Right forelimb (tissue), 1 donor: ENCODE results near the gene LSAMP.

Experiments
- DNase-seq: peaks from one replicate; pipeline ENCODE4 v3.0.0-alpha.2; 2018

The LSAMP gene

DNA sequence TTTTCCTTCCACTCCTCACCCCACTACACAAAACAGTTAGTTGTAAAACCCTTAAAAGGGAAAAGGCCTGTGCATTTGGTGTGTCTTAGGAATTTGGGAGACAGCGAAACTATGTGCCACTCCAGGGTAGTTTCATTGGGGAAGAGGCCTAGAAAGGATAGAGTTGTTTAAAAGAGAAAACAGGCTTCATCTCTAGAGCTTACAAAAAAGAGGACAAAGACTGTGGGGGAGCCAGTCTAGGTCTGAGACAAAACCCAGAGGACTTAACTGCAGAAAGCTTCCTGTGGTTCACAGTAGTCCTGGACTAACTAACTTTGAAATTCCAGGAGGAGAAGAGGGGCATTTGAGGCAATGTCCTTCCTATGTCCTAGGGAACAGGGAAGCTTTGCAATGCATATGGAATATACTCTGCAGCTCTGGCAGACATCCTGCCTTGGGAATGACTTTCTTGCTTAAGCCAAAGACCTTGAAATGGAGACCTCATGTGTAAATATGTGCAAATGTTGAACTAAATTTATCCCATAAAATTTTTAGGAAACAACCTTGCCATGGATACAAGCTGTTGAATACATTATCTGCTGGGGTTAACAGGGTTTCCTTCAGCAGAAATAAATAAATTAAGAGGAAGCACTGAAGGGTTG lies 159.4 kb downstream of the LSAMP start:
- DNase-seq, result no peak

DNA sequence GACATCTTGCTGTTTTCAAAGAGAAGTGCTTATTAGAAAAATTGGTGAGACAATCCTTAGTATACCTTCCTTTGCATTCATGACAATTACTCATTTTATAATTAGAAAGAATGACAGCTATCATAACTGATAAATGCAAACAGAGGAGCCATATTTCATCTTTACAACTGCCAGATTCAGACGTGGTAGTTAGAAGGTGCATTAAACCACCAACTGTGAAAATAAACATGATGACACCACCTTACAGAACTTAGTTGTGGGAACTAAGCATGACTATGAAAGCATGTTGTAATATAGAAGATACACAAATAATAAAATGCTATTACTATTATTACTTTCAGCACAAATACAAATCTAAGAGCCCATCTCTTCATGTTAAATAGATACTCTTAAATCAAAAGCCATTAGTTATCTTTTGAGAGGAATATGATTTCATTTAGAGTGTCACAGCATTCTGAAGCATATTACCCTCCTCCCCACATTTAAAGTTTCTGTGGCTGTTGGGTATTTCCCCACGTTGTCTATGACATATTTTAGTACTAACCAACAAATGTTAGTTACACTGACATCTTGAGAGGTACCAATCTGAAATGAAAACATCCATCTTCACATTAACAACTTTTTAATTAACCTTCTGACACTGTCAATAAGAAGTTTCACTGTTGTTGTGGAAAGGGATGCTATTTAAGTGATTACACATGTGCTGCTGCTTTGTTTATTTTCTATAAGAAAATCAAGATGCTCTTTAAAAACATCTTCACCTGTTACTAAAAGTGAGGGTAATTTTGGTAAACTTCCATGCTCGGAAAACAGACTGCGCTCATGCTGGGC lies 163.8 kb downstream of the LSAMP start:
- DNase-seq, result no peak

DNA sequence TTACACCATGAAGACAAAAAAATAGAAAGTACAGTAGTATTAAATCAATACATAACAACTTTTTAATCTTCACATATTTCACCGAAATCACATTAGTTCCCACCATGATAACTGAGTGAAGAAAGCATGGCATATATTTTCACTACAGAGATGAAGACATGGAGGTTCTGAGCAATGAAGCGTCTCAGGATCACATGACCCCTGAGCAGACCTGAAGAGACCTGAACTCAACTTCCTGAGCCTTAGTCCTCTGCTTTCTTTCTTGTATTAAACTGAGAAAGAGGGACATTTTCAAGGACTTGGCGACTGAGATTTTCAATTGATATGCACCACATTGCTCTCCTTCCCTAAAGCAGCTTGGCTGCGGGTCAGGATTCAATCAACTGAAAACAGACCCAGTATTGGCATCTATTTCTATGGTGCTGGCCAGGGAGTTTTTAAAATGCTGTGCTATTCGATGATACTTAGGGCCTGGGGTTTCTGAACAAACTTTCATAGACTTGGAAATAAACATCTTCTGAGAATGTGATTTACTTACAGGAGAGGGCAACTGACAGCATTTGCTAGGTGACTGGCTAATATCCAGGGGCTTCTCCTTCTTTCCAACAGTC lies 165.1 kb downstream of the LSAMP start:
- DNase-seq, result no peak

DNA sequence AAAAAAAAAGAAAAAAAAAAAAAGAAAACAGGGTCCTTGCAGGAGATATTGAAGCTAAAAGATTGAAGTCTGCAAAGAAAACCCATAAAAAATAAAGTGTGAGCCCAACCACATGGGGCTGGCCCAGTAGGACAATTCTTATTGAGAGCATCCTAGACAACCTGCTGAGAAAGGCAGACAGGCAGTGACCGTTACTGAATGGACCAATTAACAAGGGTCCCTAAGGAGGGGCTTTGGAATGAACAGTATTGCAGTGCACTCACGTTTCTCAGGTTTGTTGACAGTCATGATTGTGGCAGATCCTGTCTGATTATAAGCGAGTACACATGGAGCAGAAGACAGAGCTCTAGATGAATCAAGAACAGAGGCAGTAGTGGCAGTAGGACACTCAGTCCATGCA lies 168.6 kb downstream of the LSAMP start:
- DNase-seq, result no peak

DNA sequence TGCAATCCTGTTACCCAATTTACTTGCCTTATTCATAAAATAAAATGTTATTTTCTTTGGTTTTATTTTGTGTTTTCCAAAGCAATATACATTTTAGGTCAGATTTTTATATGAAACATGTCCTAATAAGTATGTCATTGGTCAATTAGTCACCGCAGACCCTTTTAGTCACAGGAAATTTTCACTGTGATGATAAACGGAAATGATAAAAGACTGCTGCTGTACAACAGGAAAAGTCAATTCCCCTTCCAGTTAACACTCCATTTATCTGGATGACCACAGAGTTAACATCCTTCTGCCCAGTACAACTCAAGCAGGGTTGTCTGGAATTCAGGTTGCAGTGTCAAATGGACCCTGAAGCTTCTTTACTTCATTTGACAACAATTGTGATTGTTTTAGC lies 175.2 kb downstream of the LSAMP start:
- no peak for DNase-seq

DNA sequence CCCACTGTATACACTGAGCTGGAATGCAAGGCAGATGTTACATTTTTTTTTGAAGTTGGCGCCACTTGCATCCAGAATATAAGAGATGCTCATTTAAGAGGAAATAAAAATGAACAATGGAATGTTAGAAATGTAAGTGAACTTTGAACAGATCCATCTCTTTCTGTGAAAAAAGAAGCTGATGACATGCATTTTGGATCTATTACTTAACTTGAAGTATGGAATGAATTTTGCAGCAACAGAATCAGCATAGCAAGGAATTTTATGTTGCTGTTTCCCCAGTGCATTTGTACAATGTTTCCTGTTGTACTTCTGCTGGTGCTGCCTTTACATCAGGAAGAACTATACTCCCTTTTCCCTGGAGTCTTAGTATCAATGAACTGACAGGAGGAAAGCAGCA lies 178.2 kb downstream of the LSAMP start:
- DNase-seq, result no peak

DNA sequence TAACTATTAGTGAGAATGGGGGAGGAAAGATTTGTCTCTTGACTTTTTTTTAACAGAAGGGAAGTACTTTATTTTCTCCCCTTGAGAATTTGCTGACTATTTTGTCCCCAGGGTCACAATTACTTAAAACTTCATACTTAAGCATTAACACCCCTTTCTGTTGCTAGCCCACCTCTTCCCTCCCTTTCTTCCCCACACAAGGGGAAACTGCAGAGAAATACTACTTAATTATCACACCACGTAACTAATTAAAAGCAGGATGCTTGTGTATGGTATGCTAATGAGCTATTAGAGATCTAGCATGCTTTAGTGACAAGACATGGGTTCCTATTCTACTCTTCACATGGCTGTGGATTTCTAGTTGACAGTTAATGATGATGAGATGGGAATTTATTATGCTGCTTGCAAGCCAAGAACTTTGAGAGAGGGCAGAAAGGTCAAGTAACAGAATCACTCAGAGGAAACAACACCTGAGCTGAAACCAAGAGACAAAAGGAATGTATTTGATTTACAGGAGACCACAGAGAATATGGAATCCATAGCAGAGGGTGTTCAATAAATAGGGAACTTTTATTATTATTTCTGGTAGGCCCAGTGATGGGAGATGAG lies 179.2 kb downstream of the LSAMP start:
- no peak for DNase-seq

DNA sequence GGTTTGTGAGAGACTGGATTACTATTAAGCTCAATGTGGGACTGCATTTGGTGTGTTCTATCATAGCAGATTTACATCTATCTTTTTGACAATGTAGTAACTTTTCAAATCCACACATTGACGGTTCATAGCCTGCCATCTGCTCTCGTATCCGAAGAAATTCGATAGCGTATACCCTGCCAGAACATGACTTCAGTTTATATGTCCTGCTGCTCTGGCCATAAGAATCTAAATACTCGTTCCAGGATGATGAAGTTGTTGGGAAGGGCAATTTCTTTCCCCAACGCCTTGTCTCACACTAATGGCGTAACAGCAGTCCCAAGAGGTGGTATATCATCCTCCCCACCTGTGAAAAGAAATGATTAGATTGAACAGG lies 180.0 kb downstream of the LSAMP start:
- no peak for DNase-seq

DNA sequence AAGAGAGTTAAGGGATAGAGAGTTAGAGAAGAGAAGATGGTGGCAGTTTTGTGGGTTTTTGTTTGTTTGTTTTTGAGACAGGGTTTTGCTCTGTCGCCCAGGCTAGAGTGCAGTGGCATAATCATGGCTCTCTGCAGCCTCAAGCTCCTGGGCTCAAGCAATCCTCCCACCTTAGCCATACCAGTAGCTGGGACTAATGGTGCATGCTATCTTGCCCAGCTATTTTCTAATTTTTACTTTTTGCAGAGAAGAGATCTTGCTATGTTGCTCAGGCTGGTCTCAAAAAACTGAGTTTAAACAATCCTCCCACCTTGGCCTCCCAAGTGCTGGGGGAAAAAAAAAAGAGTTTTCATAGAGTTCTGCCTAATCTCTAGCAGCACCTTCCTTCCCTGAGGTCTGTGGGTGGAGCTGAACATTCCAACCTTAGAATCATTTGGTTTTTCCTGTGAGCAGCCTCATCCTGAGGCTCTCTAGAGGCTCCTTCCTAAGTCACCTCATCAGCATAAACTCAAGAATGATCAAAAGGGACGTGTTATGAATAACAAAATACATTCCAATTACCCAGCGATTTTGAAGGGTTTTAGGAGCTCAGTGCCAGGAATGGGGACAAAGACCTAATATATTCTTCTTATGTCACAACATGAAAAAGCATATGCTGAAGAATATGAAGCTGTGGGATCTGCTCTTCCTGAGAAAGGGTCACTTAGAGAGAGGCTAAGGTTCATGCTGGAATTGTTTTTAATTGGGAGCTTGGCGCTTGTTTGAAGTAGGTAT lies 180.6 kb downstream of the LSAMP start:
- DNase-seq, result no peak

DNA sequence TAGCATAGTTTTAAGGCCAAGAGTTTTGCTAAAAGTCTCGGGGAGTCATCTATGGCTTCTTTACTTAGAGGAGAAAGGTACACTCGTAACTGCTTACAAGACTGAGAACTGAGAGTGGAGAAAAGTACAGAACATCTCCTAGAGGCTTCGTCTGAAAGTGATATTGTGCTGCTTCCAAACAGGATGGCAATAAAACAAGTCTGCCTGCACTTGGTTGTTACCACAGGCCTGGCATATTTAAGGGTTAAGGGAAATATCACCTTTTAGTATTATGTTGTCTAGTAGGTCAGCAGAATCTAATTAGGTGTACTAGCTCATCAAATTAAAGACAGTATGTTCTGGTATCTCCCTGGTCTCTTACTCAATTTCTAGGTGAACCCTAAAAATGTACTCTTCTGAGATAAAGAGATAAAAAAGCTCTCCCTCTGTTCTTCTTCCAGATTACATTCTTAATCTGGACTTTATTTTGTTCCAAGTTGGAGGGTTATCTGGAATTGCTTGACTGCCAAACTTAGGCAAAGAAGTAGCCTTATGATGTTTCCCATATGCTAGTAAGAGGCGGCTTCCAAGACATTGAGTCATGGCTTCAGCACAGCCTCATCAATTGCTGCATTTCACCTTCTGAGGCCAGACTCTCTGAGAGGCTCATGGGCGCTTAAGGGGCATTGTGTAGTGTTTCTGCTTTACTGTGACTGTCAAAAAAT lies 181.3 kb downstream of the LSAMP start:
- no peak for DNase-seq

DNA sequence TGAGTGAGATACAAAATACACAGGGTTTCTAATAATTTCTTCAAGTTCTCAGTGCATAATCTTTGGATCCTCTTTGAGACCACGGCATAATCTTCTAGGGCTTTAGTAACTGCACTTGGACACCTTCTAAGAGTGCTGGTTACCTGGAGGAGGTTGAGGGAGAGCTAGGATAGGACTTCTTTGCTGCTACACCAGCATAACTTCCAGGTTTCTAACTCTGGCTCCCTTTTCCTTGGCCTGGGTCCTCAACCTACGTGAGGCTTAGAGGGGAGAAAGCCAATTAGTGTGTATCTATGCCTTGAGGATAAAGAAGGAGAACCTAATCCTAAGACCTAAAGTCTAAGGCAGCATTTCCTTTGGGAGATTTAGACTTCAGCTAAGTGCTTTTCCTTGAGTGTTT lies 184.8 kb downstream of the LSAMP start:
- DNase-seq, result no peak

DNA sequence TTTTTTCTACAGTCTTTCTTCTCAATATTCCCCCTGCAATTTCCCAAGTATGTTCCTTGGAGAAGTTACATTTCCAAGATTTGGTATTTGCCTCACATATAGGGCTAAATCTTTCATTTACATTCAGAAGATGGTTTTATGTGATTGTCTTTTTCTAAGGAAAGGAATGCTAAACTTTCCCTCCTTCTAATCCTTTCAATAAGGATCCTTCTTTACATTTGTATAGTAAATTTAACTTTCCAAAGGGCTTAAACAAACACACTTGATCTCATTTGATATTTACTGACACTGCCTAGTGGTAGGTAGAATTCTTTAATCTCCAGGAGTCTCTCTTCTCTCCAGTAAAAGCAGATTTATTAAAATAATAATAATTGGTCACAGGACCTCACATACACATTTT lies 185.3 kb downstream of the LSAMP start:
- DNase-seq, result no peak

DNA sequence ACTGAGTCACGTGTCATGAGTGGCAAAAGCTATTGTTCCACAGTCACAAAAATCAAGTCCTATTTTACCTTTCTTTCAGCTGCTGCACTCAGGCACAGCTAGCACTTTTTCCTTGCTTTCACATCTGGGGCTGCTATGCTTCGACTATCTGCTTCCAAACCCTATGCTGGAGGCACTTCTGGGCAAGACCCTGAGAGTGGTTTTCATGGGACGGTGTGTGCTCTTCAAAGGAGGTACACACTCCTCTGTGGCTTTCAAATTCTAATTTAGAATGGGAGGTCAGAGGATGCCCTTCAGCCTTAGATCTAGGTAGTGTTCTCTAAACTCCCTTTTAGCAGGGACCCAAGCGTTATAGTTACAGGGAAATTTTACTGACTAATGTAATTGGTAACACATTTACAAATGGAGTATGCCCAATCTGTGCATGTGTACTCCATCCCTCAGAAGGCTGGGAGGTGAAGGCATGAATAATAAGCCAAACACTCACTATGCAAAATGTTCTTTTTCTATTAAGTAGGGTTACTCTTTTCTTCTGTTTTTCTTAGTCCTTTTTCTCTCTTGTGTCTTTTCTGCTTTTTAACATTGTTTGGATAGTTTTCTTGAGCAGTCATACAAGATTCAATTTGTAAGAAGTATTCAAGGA lies 188.3 kb downstream of the LSAMP start:
- no peak for DNase-seq

DNA sequence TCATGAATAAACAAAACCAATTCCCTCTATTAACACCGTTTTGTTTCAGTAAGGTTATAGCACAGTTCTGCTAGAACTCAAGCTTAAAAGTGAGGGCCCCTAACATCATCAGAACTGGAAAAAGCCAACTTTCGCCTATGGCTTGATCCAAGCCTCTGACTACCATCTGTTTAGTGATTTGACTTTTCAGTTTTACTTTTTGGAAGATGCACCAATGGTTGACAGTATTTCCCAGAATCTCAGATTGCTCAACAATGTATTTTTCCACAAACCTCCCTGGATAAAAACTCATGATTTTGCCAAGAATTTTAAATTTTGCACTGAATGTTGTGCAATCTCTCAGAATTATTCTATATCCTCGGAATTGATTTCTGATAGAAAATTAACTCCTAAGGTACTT lies 190.7 kb downstream of the LSAMP start:
- no peak for DNase-seq

DNA sequence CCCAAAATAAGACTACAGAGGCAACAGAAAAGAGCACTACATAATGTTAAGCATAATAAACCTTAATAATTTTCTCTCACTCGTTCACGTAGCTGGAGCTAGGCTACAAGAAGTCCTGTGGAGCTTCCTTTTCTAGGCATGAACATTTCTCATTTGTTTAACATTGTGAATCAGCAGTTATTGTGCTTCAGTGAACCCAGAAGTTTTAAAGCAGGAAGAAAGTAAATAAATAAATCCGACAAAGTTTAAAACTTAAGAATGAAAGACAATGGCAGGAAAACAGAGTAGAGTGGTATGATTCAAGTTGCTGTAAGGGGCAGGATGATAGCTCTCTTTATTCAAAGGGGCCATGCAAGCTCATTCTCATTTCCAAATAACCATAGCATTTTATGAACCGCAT lies 191.8 kb downstream of the LSAMP start:
- no peak for DNase-seq

DNA sequence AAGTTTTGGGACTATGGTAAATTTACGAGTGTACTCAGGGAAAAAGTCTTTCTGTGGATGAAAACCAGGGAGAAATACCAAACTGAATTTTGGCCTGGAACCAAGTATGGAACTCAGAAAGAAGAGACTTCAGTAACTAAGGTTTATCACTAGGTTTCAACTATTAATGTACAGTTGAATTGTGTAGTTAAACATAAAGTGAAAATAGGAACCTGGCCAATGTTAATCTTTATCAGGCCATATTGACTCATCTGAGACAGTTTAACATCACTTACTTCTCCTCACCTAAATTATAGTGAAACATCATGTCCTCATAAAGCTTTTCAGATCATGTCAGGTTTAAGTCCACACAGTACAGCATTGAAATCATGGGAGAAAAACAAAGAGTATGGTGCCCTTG lies 197.7 kb downstream of the LSAMP start:
- DNase-seq, result no peak

DNA sequence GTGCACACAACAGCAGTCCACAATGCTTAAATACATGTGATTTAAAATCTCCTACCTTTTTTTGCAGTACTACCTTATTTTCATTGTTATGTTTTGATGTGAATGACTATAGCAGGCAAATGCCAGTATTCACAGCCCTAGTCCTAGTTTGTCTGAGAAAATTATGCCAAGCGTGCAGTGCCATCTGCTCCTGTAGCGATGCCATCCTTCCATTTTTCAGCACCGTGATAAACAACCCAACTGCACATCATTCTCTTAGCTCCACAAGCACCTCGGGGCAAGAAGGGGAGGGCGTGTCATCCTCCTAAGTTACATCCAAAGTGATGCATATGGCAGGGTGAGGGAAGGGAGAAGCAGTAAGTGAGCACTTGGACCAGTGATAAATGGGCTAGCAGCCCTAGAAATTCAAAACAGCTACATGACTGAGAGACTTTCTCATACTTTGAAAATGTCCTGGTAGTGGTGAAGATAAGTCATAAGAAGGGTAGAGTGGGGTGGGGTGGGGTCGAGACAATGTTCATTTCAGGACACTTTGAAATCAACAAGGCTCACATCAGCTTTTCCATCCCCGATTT lies 198.8 kb downstream of the LSAMP start:
- DNase-seq, result no peak

DNA sequence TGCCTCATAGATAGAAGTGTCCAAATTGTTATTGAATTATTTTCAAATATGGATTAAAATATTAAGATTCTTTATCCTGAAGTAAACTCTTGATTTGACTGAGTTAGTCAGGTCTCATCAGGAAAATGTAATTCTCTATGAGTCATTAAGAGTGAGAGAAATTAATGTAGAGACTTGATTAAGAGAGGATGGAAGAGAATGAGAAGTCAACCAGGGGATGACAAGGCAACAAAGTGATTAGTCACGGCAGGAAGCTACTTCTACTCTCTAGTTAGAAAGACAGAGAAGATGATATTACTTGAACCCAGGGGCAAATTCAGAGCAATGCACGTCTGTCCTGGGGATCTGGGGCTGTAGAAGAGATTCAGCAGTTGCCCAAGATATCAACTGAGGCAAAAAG lies 202.5 kb downstream of the LSAMP start:
- no peak for DNase-seq

DNA sequence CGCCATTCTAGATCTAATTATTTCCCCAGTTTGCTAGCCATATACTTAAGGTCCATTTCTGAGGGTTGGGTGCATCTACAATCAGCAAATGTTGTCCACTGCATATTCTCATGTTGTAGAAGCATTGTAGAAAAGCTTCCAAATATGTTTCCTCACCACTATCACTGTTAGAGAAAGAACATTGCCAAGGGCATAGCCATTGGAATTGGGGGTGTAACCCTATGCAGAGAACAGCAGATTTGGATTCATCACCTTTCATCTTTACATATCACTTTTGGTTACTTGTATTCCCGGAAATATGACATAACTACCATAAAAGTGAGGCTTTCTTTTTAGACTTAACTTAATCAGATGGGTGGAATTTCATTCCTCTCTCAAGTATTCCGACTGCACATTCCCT lies 203.6 kb downstream of the LSAMP start:
- no peak for DNase-seq

DNA sequence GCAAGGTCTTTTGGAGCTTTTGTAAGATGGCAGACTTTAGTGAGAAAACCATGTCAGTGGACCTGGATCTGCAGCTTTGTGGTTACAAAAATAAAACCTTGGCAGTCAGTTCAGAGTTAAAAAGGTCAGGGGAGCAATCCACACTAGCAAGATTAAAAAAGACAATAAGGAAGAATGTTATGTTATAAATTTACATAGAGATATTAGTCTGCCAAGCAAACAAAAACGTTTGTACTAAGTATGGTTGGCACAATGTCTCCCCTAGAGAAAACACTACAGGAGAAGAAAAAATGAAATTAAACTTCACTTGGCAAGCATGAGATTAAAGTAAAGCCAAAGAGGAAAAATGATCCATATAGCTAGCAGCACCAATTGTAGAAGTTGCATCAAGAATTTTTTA lies 205.0 kb downstream of the LSAMP start:
- DNase-seq, result no peak

DNA sequence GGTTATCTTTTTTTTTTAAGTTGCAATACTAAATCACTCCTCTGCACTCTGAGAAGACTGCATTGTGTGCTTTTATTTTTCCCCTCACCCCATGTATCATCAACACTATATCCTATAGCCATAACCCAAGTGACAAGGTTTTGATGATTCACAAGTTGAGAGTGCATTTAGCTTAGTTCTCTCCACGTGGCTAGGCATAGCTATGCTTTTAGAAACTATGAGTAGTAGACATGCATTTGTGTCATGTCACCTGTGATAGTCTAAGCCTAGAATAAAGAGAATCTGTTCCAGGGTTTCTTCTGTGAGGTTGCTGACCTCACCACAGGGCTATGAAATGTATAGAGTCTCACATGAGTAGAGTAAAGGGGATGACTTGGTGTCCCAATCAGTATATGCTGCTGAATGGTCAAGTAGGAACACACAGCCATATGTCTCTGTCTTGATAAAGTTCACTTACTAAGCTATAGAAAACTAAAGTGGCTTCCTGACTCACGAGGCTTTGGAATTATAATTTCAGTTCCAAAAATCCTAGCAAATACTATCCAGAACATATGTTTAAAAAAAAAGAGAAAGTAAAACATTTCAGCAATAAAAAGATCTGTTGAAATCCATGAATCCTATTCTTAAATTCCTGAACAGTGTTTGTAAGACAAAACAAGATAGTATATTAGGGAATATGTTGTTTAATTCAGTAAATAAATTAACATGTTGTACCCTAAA lies 206.3 kb downstream of the LSAMP start:
- no peak for DNase-seq
